Breast epithelium (tissue), 4 donors: ENCODE data around the gene MYBBP1A. TPM values are rescaled to one million over a fixed set of nuclear protein-coding genes. Genes with fewer than 3 reads are reported as not detected.

Experiments used
- DNase-seq, 2 donors: peaks; one replicate each; pipeline ENCODE4 v3.0.0-alpha.2; 2019; ENCODE audit warnings: low spot score in 2 of 2
- H3K27ac ChIP-seq, 2 donors: fragments of 200-600 bp; sonication (generic) in 1 of 2; one replicate each; pipeline ENCODE4 v1.5.1; 2016 to 2019; ENCODE audit warnings: mild to moderate bottlenecking in 1 of 2
- H3K27me3 ChIP-seq, 2 donors: fragments of 200-600 bp; sonication (generic) in 1 of 2; one replicate each; pipeline versions ENCODE4 v1.5.1 to v1.6.0; 2017 to 2019; ENCODE audit warnings: control low read depth in 1 of 2, mild to moderate bottlenecking in 1 of 2
- H3K36me3 ChIP-seq: fragments of 200-600 bp; one replicate; pipeline ENCODE4 v1.5.1; 2019
- H3K4me1 ChIP-seq, 2 donors: fragments of 200-600 bp; sonication (generic); one replicate each; pipeline ENCODE4 v1.5.1; 2016 to 2019; ENCODE audit warnings: control low read depth in 1 of 2
- H3K4me3 ChIP-seq, 3 donors: fragments of 200-600 bp; sonication (generic); 1 replicate in 2 of 3; 2 replicates in 1 of 3; pipeline ENCODE4 v1.5.1; 2016 to 2019; ENCODE audit warnings: mild to moderate bottlenecking in 3 of 3, moderate library complexity in 2 of 3
- H3K9me3 ChIP-seq, 2 donors: fragments of 200-600 bp; sonication (generic) in 1 of 2; one replicate each; pipeline ENCODE4 v1.5.1; 2016 to 2019; ENCODE audit warnings: control low read depth in 1 of 2
- CTCF ChIP-seq, 3 donors: fragments of 450-650 bp; IDR thresholded peaks; one replicate each; pipeline ENCODE4 v1.5.1; 2016 to 2017; ENCODE audit warnings: antibody characterized with exemption in 3 of 3, mild to moderate bottlenecking in 3 of 3, moderate library complexity in 3 of 3
- POLR2A ChIP-seq: fragments of 450-650 bp; IDR thresholded peaks from one replicate; pipeline ENCODE4 v1.6.1; 2016; ENCODE audit warnings: antibody characterized with exemption, mild to moderate bottlenecking, moderate library complexity
- POLR2AphosphoS5 ChIP-seq, 3 donors: sonication (generic); formaldehyde crosslinking; IDR thresholded peaks; one replicate each; pipeline ENCODE4 v1.6.1; 2017; ENCODE audit warnings: antibody characterized with exemption in 3 of 3
- intact Hi-C: fragments of 100-400 bp; cut with DNase I; formaldehyde crosslinking; loops from one replicate; pipeline ENCODE4 v1.15.1; 2023; ENCODE audit warnings: low total_unique reads
- total RNA-seq, 3 donors: library from RNA; depleted of rRNA; stranded (reverse); fragments of >200 nt; gene quantifications; one replicate each; pipeline ENCODE4 v1.1.0, GENCODE V29; 2016

MYBBP1A gene
- total RNA-seq, 3 donors from 2014 or later = 26.9 to 61.6 (median 50.1) TPM

DNA sequence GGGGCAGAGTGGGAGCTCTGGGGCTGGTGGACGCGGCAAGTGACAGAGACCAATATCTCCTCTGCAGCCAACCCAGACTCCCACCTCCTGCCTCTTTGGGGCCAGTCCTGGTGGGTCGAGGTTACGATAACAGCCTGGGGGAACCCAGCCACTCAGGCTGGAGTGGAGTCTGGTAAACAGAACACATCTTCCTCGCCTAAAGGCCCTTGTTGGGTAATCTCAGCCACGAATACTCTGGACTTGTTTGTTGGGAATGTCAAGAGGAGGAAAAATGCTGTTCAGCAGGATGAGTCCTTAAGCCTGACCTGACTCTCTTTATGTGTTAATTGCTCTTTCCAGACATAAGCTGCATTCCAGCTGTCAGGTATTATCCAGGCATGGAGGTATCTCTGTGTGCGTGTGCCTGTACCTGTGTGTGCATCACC is 64.5 kb downstream of the MYBBP1A start:
- Histone ChIP-seq H3K4me3 (no peak overlapping the region), H3K27me3 (no peaks in the 10 kb centered on the region), H3K36me3 (no peaks in the 10 kb centered on the region), H3K4me1 (peaks cover 0 to 8% of the 10 kb centered on the region in 2 donors), H3K9me3 (no peaks in the 10 kb centered on the region), H3K27ac (peak overlapping the region; percentile 54 to 79)
- TF ChIP-seq POLR2A (no peak), POLR2AphosphoS5 (IDR thresholded peaks at IDR 0.05) (peak in 1 of 3 donors; percentile 48)
- intact Hi-C loops = no loop called here
- DNase-seq = peak in 1 of 2 donors; percentile 56

DNA sequence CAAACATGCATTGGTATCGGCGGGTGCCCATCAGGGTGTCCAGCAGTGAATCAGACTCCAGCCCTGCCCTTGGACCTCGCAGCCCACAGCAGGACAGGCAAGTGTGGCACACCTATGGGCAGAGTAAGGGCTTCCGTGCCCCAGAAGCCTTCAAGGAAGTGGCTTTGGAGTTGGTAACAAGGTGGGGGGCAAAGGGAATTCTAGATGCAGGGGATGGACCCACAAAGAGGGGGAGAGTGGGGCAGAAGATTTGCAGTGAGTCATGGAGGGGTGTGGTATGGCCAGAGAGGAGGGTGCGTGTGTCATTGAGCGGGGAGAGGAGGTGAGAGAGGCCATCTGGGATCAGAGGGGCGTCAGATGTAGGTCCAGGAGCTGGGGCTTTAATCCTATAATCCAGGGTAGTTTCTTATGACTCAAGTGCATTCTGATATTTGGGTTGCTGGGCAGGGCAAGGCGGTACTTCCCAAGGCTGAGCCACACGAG is 65.0 kb downstream of the MYBBP1A start:
- no peak overlapping the region for H3K4me3 ChIP-seq
- no peaks in the 10 kb centered on the region for H3K36me3 ChIP-seq
- TF ChIP-seq POLR2A (no peak), CTCF (IDR thresholded peaks at IDR 0.05) (no peak), POLR2AphosphoS5 (IDR thresholded peaks at IDR 0.05) (no peak)
- DNase-seq = no peak
- no peaks in the 10 kb centered on the region for H3K27me3 ChIP-seq
- peak overlapping the region; percentile 54 to 79 for H3K27ac ChIP-seq
- no peaks in the 10 kb centered on the region for H3K9me3 ChIP-seq
- H3K4me1 ChIP-seq = peaks cover 0 to 8% of the 10 kb centered on the region in 2 donors
- intact Hi-C loops = no loop called here

- H3K27ac ChIP-seq = peak overlapping the region; percentile 76 to 79
- H3K4me3 ChIP-seq = no peak overlapping the region
- intact Hi-C loops = no loop called here
- peaks cover 0 to 8% of the 10 kb centered on the region in 2 donors for H3K4me1 ChIP-seq
- no peak for DNase-seq
- H3K27me3 ChIP-seq = no peaks in the 10 kb centered on the region
- no peaks in the 10 kb centered on the region for H3K36me3 ChIP-seq
- TF ChIP-seq POLR2AphosphoS5 (IDR thresholded peaks at IDR 0.05) = no peak
- no peaks in the 10 kb centered on the region for H3K9me3 ChIP-seq
Observed at GRCh38 chr17:4488989-4489595, 66.1 kb downstream of the MYBBP1A start.

Other genes with a start within 250 kb of the MYBBP1A start
- 10 to 100 TPM; 43.3 to 56.5 (median 43.4) TPM for gene UBE2G1, start 188.7 kb downstream of the MYBBP1A start, total RNA-seq
- gene SPNS3, start 121.4 kb downstream of the MYBBP1A start, total RNA-seq = under 1 TPM in 1 of 3 donors, not detected in 2; 0.15 TPM
- gene SPNS2, start 56.5 kb downstream of the MYBBP1A start, total RNA-seq = 10 to 100 TPM in 2 of 3 donors, 1 to 10 TPM in 1; 5.3 to 14.1 (median 11.5) TPM
- gene GGT6, start 5.2 kb upstream of the MYBBP1A start, total RNA-seq = 10 to 100 TPM in 2 of 3 donors, not detected in 1; 12.8 to 33.8 TPM
- gene SMTNL2, start 29.1 kb upstream of the MYBBP1A start, total RNA-seq = 1 to 10 TPM in 1 of 3 donors, under 1 TPM in 2; 0.16 to 1.8 (median 0.98) TPM
- gene ALOX15, start 86.3 kb upstream of the MYBBP1A start, total RNA-seq = 10 to 100 TPM in 1 of 3 donors, under 1 TPM in 1, not detected in 1; 0.98 to 47.9 TPM
- 10 to 100 TPM; 17.0 to 26.9 (median 21.0) TPM for gene PELP1, start 148.8 kb upstream of the MYBBP1A start, total RNA-seq
- 10 to 100 TPM; 25.2 to 67.4 (median 42.3) TPM for gene ARRB2, start 155.2 kb upstream of the MYBBP1A start, total RNA-seq
- 10 to 100 TPM; 29.3 to 41.7 (median 30.8) TPM for gene MED11, start 176.0 kb upstream of the MYBBP1A start, total RNA-seq
- 1 to 10 TPM in 1 of 3 donors, under 1 TPM in 2; 0.96 to 2.3 (median 0.98) TPM for gene ZMYND15, start 184.4 kb upstream of the MYBBP1A start, total RNA-seq
- 10 to 100 TPM; 13.8 to 25.8 (median 18.6) TPM for gene CXCL16, start 184.5 kb upstream of the MYBBP1A start, total RNA-seq
- not detected for gene TM4SF5, start 216.5 kb upstream of the MYBBP1A start, total RNA-seq
- gene VMO1, start 231.0 kb upstream of the MYBBP1A start, total RNA-seq = 1 to 10 TPM in 2 of 3 donors, under 1 TPM in 1; 0.98 to 5.0 (median 2.6) TPM
- not detected for gene GLTPD2, start 233.6 kb upstream of the MYBBP1A start, total RNA-seq
- gene PSMB6, start 240.8 kb upstream of the MYBBP1A start, total RNA-seq = 100 to 1,000 TPM; 133 to 183 (median 164) TPM